A673 (cell line): Measurements from ENCODE around the gene FAM83B. TPM values are rescaled to one million over a fixed set of nuclear protein-coding genes. Genes with fewer than 3 reads are reported as not detected.

Source experiments
- BruUV-seq: library from RNA; stranded (reverse); fragments of 400-500 nt; replicated peaks from 2 replicates; lab custom pipeline; 2021; lab: Mats Ljungman, UMichigan
- CTCF ChIA-PET: fragments of 300-600 bp; sonication (Branson Sonifier 250); formaldehyde crosslinking; loops from one replicate; lab custom pipeline; 2022; ENCODE audit warnings: antibody characterized with exemption; lab: Charles Lee
- POLR2A ChIA-PET: fragments of 300-600 bp; sonication (Branson Sonifier 250); formaldehyde crosslinking; loops from one replicate; lab custom pipeline; 2022; ENCODE audit warnings: antibody characterized with exemption; ENCODE audit not compliant: low non-redundant PET; lab: Charles Lee
- DNase-seq: peaks from one replicate; pipeline ENCODE4 v3.0.0-alpha.2; 2015; ENCODE audit warnings: low spot score
- H3K27ac ChIP-seq: fragments of 200-600 bp; sonication (generic); 2 replicates; pipeline ENCODE4 v1.5.1; 2016; ENCODE audit warnings: mixed run types, low read depth, mild to moderate bottlenecking, mixed read lengths, antibody characterized with exemption, low read length; ENCODE audit not compliant: poor library complexity, severe bottlenecking
- H3K27me3 ChIP-seq: fragments of 200-600 bp; sonication (generic); replicated peaks from 2 replicates; pipeline ENCODE4 v1.6.1; 2017; ENCODE audit warnings: mixed run types, low read depth, mild to moderate bottlenecking, mixed read lengths, antibody characterized with exemption, low read length; ENCODE audit not compliant: insufficient read depth, poor library complexity
- H3K36me3 ChIP-seq: fragments of 200-600 bp; sonication (generic); 2 replicates; pipeline ENCODE4 v1.6.1; 2016; ENCODE audit warnings: mixed run types, mild to moderate bottlenecking, mixed read lengths, antibody characterized with exemption, low read length; ENCODE audit not compliant: insufficient read depth, poor library complexity, severe bottlenecking
- H3K4me1 ChIP-seq: fragments of 200-600 bp; sonication (generic); 2 replicates; pipeline ENCODE4 v1.6.1; 2017; ENCODE audit warnings: mixed run types, mild to moderate bottlenecking, mixed read lengths, antibody characterized with exemption, low read length; ENCODE audit not compliant: insufficient read depth, poor library complexity, severe bottlenecking
- H3K4me3 ChIP-seq: fragments of 200-600 bp; sonication (generic); 2 replicates; pipeline ENCODE4 v1.5.1; 2016; ENCODE audit warnings: low read depth, mixed run types, mild to moderate bottlenecking, mixed read lengths, low read length; ENCODE audit not compliant: poor library complexity, severe bottlenecking
- H3K9me3 ChIP-seq: fragments of 200-600 bp; sonication (generic); 2 replicates; pipeline ENCODE4 v1.6.1; 2016; ENCODE audit warnings: mixed run types, low read depth, mild to moderate bottlenecking, mixed read lengths, antibody characterized with exemption, low read length; ENCODE audit not compliant: poor library complexity, severe bottlenecking
- CTCF ChIP-seq: fragments of 300-800, 200-600 bp; sonication (generic); conservative IDR thresholded peaks from 2 replicates; pipeline ENCODE4 v1.5.1; 2017; ENCODE audit warnings: low read depth, mild to moderate bottlenecking, antibody characterized with exemption, low read length, moderate library complexity, mixed read lengths
- EZH2 ChIP-seq: fragments of 200-600 bp; sonication (generic); IDR thresholded peaks from 2 replicates; pipeline ENCODE4 v1.6.1; 2017; ENCODE audit warnings: borderline replicate concordance, low read depth, mild to moderate bottlenecking, mixed read lengths, antibody characterized with exemption, low read length; ENCODE audit not compliant: poor library complexity, severe bottlenecking
- intact Hi-C: fragments of 100-400 bp; cut with micrococcal nuclease; formaldehyde crosslinking; loops from one replicate; pipeline ENCODE4 v1.10.0; 2022; ENCODE audit not compliant: unreplicated experiment
- total RNA-seq: library from RNA; stranded (reverse); gene quantifications from 2 replicates; pipeline ENCODE4 v1.2.3, GENCODE V29; 2021

FAM83B gene
- total RNA-seq, 1 experiment from 2014 or later: 0.41 TPM

GRCh38 chr6:54990001-54990400 is 143.4 kb downstream of the FAM83B start:
- no peaks in the 10 kb centered on the region for H3K27me3 ChIP-seq
- no TSS peak for BruUV-seq
- H3K36me3 ChIP-seq: no peaks in the 10 kb centered on the region
- no peak for TF ChIP-seq CTCF
- TF ChIP-seq EZH2: no peak
- no peaks in the 10 kb centered on the region for H3K9me3 ChIP-seq
- H3K4me1 ChIP-seq: no peaks in the 10 kb centered on the region
- no peak overlapping the region for H3K4me3 ChIP-seq
- H3K27ac ChIP-seq: no peak overlapping the region
- POLR2A ChIA-PET: no interaction called here
- intact Hi-C loops: loop anchor here (5.0 kb wide), 1 partner anchor 273 kb away; no protein-coding TSS in a partner anchor
- CTCF ChIA-PET: no interaction called here
- DNase-seq: no peak
